HEK293 (cell line): ENCODE results near the gene PRKG1.

Experiments used
- CTCF ChIA-PET: fragments of 350-600 bp; formaldehyde crosslinking; extraction: SDS; loops from one replicate; lab custom pipeline; 2021; ENCODE audit warnings: antibody characterized with exemption; lab: Yijun Ruan, JAX
- POLR2A ChIA-PET: fragments of 300-600 bp; formaldehyde crosslinking; extraction: SDS; loops from one replicate; lab custom pipeline; 2020; ENCODE audit warnings: antibody characterized with exemption, inconsistent platforms; lab: Yijun Ruan, JAX
- H3K27ac ChIP-seq: fragments of 200-500 bp; sonication (Bioruptor generic); 2 replicates; pipeline ENCODE4 v1.5.1; 2014; ENCODE audit warnings: low read depth, low read length, control low read depth, inconsistent platforms; ENCODE audit errors: extremely low read depth
- H3K36me3 ChIP-seq, 2 experiments: fragments of 200-500 bp in 1 of 2; sonication (Bioruptor generic) in 1 of 2; 1 replicate in 1 of 2; 2 replicates in 1 of 2; pipeline ENCODE4 v1.5.1; 2014 to 2017; ENCODE audit warnings: inconsistent platforms in 2 of 2, low read length in 2 of 2; ENCODE audit not compliant: control insufficient read depth in 2 of 2, insufficient read depth in 1 of 2
- H3K4me1 ChIP-seq: fragments of 200-500 bp; sonication (Bioruptor generic); 2 replicates; pipeline ENCODE4 v1.5.1; 2014; ENCODE audit warnings: mild to moderate bottlenecking, low read length, inconsistent platforms; ENCODE audit not compliant: control insufficient read depth, insufficient read depth
- H3K4me3 ChIP-seq: 2 replicates; pipeline ENCODE4 v1.5.1; 2011; ENCODE audit warnings: low read depth, mild to moderate bottlenecking, control low read depth, low read length, moderate library complexity
- H3K9me3 ChIP-seq: fragments of 200-500 bp; sonication (Bioruptor generic); 2 replicates; pipeline ENCODE4 v1.5.1; 2014; ENCODE audit warnings: low read depth, low read length, inconsistent platforms; ENCODE audit not compliant: control insufficient read depth, insufficient read depth
- KLF10 ChIP-seq: fragments of 450-650 bp; IDR thresholded peaks from 2 replicates; pipeline ENCODE4 v1.5.1; 2018; ENCODE audit warnings: missing biosample characterization, mild to moderate bottlenecking, missing genetic modification characterization
- MEIS1 ChIP-seq: sonication (generic); formaldehyde crosslinking; IDR thresholded peaks from 2 replicates; pipeline ENCODE4 v1.8.1; 2022; ENCODE audit warnings: missing genetic modification reagents, mild to moderate bottlenecking, borderline replicate concordance
- ZBTB20 ChIP-seq: fragments of 450-650 bp; formaldehyde crosslinking; IDR thresholded peaks from 2 replicates; pipeline ENCODE4 v1.5.1; 2016; ENCODE audit warnings: missing biosample characterization, missing genetic modification characterization
- ZEB2 ChIP-seq: fragments of 450-650 bp; formaldehyde crosslinking; IDR thresholded peaks from 2 replicates; pipeline ENCODE4 v1.5.1; 2016; ENCODE audit warnings: missing biosample characterization, missing genetic modification characterization
- ZNF138 ChIP-seq: fragments of 450-650 bp; formaldehyde crosslinking; IDR thresholded peaks from 2 replicates; pipeline ENCODE4 v1.5.1; 2016; ENCODE audit warnings: missing biosample characterization, missing genetic modification characterization, borderline replicate concordance
- ZNF214 ChIP-seq: fragments of 450-650 bp; formaldehyde crosslinking; IDR thresholded peaks from 2 replicates; pipeline ENCODE4 v1.5.1; 2017; ENCODE audit warnings: missing biosample characterization, mild to moderate bottlenecking, missing genetic modification characterization, borderline replicate concordance
- ZNF433 ChIP-seq: fragments of 450-650 bp; formaldehyde crosslinking; IDR thresholded peaks from 2 replicates; pipeline ENCODE4 v1.5.1; 2016; ENCODE audit warnings: missing biosample characterization, missing genetic modification characterization, low read depth
- ZNF521 ChIP-seq: fragments of 450-650 bp; formaldehyde crosslinking; IDR thresholded peaks from 2 replicates; pipeline ENCODE4 v1.5.1; 2017; ENCODE audit warnings: missing biosample characterization, mild to moderate bottlenecking, missing genetic modification characterization
- ZNF561 ChIP-seq: fragments of 450-650 bp; IDR thresholded peaks from 2 replicates; pipeline ENCODE4 v1.5.1; 2018; ENCODE audit warnings: missing biosample characterization, missing genetic modification characterization, borderline replicate concordance
- ZNF623 ChIP-seq: fragments of 450-650 bp; formaldehyde crosslinking; IDR thresholded peaks from 2 replicates; pipeline ENCODE4 v1.5.1; 2016; ENCODE audit warnings: missing biosample characterization, missing genetic modification characterization
- ZNF768 ChIP-seq: fragments of 450-650 bp; formaldehyde crosslinking; IDR thresholded peaks from 2 replicates; pipeline ENCODE4 v1.5.1; 2018; ENCODE audit warnings: missing biosample characterization, mild to moderate bottlenecking, missing genetic modification characterization
- ZNF785 ChIP-seq: fragments of 450-650 bp; formaldehyde crosslinking; IDR thresholded peaks from 2 replicates; pipeline ENCODE4 v1.5.1; 2016; ENCODE audit warnings: missing biosample characterization, missing genetic modification characterization
- TF ChIP-seq, protein P1 (sequence below): fragments of 450-650 bp; formaldehyde crosslinking; IDR thresholded peaks from 2 replicates; pipeline ENCODE4 v1.5.1; 2017; ENCODE audit warnings: missing biosample characterization, missing genetic modification characterization
- TF ChIP-seq, protein P2 (sequence below): fragments of 450-650 bp; formaldehyde crosslinking; IDR thresholded peaks from 2 replicates; pipeline ENCODE4 v1.5.1; 2016; ENCODE audit warnings: missing biosample characterization, missing genetic modification characterization
- TF ChIP-seq, protein P3 (sequence below): fragments of 450-650 bp; formaldehyde crosslinking; IDR thresholded peaks from 2 replicates; pipeline ENCODE4 v1.5.0; 2017; ENCODE audit warnings: missing biosample characterization, missing genetic modification characterization, borderline replicate concordance
- TF ChIP-seq, protein P4 (sequence below): fragments of 450-650 bp; formaldehyde crosslinking; IDR thresholded peaks from 2 replicates; pipeline ENCODE4 v1.5.1; 2016; ENCODE audit warnings: missing biosample characterization, missing genetic modification characterization
- TF ChIP-seq, protein P5 (sequence below): fragments of 450-650 bp; formaldehyde crosslinking; IDR thresholded peaks from 2 replicates; pipeline ENCODE4 v1.5.1; 2016; ENCODE audit warnings: missing biosample characterization, missing genetic modification characterization

PRKG1 gene

DNA sequence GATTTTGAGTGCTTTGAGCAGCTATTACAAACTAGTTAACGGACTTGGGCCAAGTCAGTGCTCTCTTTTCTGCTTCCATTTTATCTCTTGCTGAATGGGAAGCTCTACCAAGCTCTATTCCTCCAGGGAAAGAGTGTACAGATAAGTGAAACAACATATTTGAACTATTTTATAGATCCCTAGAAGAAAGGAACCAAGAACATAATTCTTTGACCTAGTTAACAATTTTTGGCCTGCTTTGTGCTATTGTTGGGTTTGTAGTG is 244.8 kb downstream of the PRKG1 start:
- ChIA-PET CTCF (no interaction called here), POLR2A (no interaction called here)
- Histone ChIP-seq H3K4me3 (no peak overlapping the region), H3K9me3 (no peaks in the 10 kb centered on the region), H3K27ac (no peak overlapping the region), H3K4me1 (no peaks in the 10 kb centered on the region), H3K36me3 (no peaks in the 10 kb centered on the region)
- TF ChIP-seq KLF10 (tag by site-specific recombination) (no peak), ZNF214 (tag by site-specific recombination) (no peak), ZNF785 (tag by site-specific recombination) (no peak), ZNF561 (no peak), ZEB2 (tag by site-specific recombination) (no peak)
- TF ChIP-seq, protein P1, sequence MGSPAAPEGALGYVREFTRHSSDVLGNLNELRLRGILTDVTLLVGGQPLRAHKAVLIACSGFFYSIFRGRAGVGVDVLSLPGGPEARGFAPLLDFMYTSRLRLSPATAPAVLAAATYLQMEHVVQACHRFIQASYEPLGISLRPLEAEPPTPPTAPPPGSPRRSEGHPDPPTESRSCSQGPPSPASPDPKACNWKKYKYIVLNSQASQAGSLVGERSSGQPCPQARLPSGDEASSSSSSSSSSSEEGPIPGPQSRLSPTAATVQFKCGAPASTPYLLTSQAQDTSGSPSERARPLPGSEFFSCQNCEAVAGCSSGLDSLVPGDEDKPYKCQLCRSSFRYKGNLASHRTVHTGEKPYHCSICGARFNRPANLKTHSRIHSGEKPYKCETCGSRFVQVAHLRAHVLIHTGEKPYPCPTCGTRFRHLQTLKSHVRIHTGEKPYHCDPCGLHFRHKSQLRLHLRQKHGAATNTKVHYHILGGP (tag by site-specific recombination): no peak
- TF ChIP-seq, protein P2, sequence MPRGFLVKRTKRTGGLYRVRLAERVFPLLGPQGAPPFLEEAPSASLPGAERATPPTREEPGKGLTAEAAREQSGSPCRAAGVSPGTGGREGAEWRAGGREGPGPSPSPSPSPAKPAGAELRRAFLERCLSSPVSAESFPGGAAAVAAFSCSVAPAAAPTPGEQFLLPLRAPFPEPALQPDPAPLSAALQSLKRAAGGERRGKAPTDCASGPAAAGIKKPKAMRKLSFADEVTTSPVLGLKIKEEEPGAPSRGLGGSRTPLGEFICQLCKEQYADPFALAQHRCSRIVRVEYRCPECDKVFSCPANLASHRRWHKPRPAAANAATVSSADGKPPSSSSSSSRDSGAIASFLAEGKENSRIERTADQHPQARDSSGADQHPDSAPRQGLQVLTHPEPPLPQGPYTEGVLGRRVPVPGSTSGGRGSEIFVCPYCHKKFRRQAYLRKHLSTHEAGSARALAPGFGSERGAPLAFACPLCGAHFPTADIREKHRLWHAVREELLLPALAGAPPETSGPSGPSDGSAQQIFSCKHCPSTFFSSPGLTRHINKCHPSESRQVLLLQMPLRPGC (tag by site-specific recombination): no peak

DNA sequence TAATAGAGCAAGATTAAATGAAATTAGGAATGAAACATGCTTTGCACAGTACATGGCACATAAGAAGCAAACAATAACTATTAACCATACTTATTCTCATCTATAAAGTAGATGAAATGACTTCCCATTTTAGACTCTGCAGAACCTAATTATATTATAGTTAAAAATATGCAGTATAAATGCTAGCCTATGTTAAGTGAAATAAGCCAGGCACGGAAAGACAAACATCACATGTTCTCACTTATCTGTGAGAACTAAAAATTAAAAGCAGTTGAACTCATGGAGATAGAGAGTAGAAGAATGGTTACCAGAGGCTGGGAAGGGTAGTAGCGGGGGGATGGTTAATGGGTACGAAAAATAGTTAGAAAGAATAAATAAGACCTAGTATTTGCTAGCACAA is 247.0 kb downstream of the PRKG1 start:
- POLR2A ChIA-PET: no interaction called here
- no peaks in the 10 kb centered on the region for H3K4me1 ChIP-seq

DNA sequence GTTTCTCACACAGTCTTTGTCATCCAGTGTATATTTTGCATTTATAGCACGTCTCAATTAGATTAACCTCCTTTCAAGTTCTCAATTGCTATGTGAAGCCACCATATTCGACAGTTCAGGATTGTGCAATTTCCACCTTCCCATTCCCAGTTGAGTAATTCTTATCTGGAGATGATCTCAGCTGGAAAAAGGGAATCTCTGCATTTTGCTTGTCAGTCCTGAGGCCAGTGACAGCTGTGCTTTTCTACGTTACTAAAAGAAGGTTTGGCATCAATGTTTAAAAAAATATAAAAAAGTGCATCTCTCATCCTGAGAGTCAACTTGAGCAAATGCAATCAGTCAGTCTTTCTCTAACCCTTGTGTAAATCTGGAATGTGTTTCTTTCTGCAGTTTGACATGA is 247.7 kb downstream of the PRKG1 start:
- Histone ChIP-seq H3K27ac (no peak overlapping the region), H3K4me3 (no peak overlapping the region)
- no peak for TF ChIP-seq ZNF768 (tag by site-specific recombination)
- TF ChIP-seq, protein P3, sequence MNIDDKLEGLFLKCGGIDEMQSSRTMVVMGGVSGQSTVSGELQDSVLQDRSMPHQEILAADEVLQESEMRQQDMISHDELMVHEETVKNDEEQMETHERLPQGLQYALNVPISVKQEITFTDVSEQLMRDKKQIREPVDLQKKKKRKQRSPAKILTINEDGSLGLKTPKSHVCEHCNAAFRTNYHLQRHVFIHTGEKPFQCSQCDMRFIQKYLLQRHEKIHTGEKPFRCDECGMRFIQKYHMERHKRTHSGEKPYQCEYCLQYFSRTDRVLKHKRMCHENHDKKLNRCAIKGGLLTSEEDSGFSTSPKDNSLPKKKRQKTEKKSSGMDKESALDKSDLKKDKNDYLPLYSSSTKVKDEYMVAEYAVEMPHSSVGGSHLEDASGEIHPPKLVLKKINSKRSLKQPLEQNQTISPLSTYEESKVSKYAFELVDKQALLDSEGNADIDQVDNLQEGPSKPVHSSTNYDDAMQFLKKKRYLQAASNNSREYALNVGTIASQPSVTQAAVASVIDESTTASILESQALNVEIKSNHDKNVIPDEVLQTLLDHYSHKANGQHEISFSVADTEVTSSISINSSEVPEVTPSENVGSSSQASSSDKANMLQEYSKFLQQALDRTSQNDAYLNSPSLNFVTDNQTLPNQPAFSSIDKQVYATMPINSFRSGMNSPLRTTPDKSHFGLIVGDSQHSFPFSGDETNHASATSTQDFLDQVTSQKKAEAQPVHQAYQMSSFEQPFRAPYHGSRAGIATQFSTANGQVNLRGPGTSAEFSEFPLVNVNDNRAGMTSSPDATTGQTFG (tag by site-specific recombination): no peak
- TF ChIP-seq MEIS1: no peak
- TF ChIP-seq, protein P4, sequence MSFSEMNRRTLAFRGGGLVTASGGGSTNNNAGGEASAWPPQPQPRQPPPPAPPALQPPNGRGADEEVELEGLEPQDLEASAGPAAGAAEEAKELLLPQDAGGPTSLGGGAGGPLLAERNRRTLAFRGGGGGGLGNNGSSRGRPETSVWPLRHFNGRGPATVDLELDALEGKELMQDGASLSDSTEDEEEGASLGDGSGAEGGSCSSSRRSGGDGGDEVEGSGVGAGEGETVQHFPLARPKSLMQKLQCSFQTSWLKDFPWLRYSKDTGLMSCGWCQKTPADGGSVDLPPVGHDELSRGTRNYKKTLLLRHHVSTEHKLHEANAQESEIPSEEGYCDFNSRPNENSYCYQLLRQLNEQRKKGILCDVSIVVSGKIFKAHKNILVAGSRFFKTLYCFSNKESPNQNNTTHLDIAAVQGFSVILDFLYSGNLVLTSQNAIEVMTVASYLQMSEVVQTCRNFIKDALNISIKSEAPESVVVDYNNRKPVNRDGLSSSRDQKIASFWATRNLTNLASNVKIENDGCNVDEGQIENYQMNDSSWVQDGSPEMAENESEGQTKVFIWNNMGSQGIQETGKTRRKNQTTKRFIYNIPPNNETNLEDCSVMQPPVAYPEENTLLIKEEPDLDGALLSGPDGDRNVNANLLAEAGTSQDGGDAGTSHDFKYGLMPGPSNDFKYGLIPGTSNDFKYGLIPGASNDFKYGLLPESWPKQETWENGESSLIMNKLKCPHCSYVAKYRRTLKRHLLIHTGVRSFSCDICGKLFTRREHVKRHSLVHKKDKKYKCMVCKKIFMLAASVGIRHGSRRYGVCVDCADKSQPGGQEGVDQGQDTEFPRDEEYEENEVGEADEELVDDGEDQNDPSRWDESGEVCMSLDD (tag by site-specific recombination): no peak
- no peak for TF ChIP-seq ZNF138 (tag by site-specific recombination)
- no peak for TF ChIP-seq ZNF433
- TF ChIP-seq, all 188 proteins: peak for 0
- ChIA-PET CTCF (no interaction called here), POLR2A (no interaction called here)
- H3K36me3 ChIP-seq: no peaks in the 10 kb centered on the region
- H3K9me3 ChIP-seq: no peaks in the 10 kb centered on the region
- no peaks in the 10 kb centered on the region for H3K4me1 ChIP-seq

More for the DNA sequence above, 247.0 kb downstream of the PRKG1 start:
- Histone ChIP-seq H3K4me3 (no peak overlapping the region), H3K9me3 (no peaks in the 10 kb centered on the region), H3K36me3 (no peaks in the 10 kb centered on the region), H3K27ac (no peak overlapping the region)
- no peak for TF ChIP-seq ZNF623
- TF ChIP-seq ZBTB20 (tag by site-specific recombination): no peak
- no peak for TF ChIP-seq ZNF521 (tag by site-specific recombination)
- TF ChIP-seq, protein P5, sequence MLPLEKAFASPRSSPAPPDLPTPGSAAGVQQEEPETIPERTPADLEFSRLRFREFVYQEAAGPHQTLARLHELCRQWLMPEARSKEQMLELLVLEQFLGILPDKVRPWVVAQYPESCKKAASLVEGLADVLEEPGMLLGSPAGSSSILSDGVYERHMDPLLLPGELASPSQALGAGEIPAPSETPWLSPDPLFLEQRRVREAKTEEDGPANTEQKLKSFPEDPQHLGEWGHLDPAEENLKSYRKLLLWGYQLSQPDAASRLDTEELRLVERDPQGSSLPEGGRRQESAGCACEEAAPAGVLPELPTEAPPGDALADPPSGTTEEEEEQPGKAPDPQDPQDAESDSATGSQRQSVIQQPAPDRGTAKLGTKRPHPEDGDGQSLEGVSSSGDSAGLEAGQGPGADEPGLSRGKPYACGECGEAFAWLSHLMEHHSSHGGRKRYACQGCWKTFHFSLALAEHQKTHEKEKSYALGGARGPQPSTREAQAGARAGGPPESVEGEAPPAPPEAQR (tag by site-specific recombination): no peak
- CTCF ChIA-PET: no interaction called here
